GM21737 (cell line): ENCODE measurements around the gene SHH.

Source experiments
- ATAC-seq: cut with Tn5 transposase; IDR thresholded peaks from one replicate; pipeline ENCODE4 v1.9.1; 2021; ENCODE audit warnings: mild to moderate bottlenecking, moderate library complexity; ENCODE audit not compliant: unreplicated experiment

Gene SHH

GRCh38 chr7:155811895-155812761, at the start of gene SHH:
Gene SHH, minus strand, starts transcription at chr7:155812463. Its CDS starts 341 bp downstream, at chr7:155812122.
- ATAC-seq, result no peak

- no peak for ATAC-seq
These were observed 49.2 kb upstream of the SHH start for GRCh38 chr7:155861480-155861868.

- ATAC-seq, result no peak
These were observed 48.7 kb upstream of the SHH start for GRCh38 chr7:155860840-155861479.

- no peak for ATAC-seq
These were observed 48.2 kb upstream of the SHH start for GRCh38 chr7:155860461-155860839.

GRCh38 chr7:155858521-155859061, 46.3 kb upstream of the SHH start:
- ATAC-seq, result no peak

GRCh38 chr7:155857141-155857540, 44.9 kb upstream of the SHH start:
- ATAC-seq, result no peak

GRCh38 chr7:155856656-155857055, 44.4 kb upstream of the SHH start:
- ATAC-seq, result no peak

GRCh38 chr7:155852426-155853301, 40.4 kb upstream of the SHH start:
- ATAC-seq, result no peak

GRCh38 chr7:155851892-155852291, 39.6 kb upstream of the SHH start:
- ATAC-seq, result no peak

GRCh38 chr7:155850766-155851678, 38.8 kb upstream of the SHH start:
- no peak for ATAC-seq

GRCh38 chr7:155850001-155850436, 37.8 kb upstream of the SHH start:
- no peak for ATAC-seq

- no peak for ATAC-seq
These were observed 36.7 kb upstream of the SHH start for GRCh38 chr7:155848691-155849669.

- no peak for ATAC-seq
These were observed 35.7 kb upstream of the SHH start for GRCh38 chr7:155847821-155848435.

- ATAC-seq, result no peak
These were observed 34.7 kb upstream of the SHH start for GRCh38 chr7:155846936-155847335.

GRCh38 chr7:155846156-155846555, 33.9 kb upstream of the SHH start:
- ATAC-seq, result no peak

- ATAC-seq, result no peak
These were observed 33.0 kb upstream of the SHH start for GRCh38 chr7:155845226-155845625.

GRCh38 chr7:155844526-155844925, 32.3 kb upstream of the SHH start:
- no peak for ATAC-seq

- no peak for ATAC-seq
These were observed 31.8 kb upstream of the SHH start for GRCh38 chr7:155844019-155844453.
